HepG2 (cell line): ENCODE data around the gene PARK7. TPM values are rescaled to one million over a fixed set of nuclear protein-coding genes. Genes with fewer than 3 reads are reported as not detected.
A peak's percentile ranks its signal among the peaks of the same experiment; 100 is the strongest.

Experiments used
- ATAC-seq: fragments of 200-7000 bp; cut with Tn5 transposase; 3 replicates; pipeline ENCODE4 v1.9.1; 2020; ENCODE audit warnings: mild to moderate bottlenecking, moderate library complexity
- BruUV-seq: library from RNA; stranded (reverse); fragments of 400-500 nt; replicated peaks from 2 replicates; lab custom pipeline; 2021; lab: Mats Ljungman, UMichigan
- CTCF ChIA-PET: fragments of 300-600 bp; formaldehyde crosslinking; extraction: SDS; loops from one replicate; lab custom pipeline; 2021; ENCODE audit warnings: low total read pairs, inconsistent platforms, low intra/inter-chr PET ratio; lab: Yijun Ruan, JAX
- POLR2A ChIA-PET: fragments of 350-600 bp; sonication (Branson Sonifier 250); formaldehyde crosslinking; loops from one replicate; lab custom pipeline; 2020; ENCODE audit warnings: antibody characterized with exemption, inconsistent platforms; lab: Yijun Ruan, JAX
- DNase-seq: peaks from one replicate; pipeline ENCODE4 v3.0.0-alpha.2; 2015; ENCODE audit warnings: low spot score
- FAIRE-seq: peaks from 3 replicates; lab custom pipeline; 2011; peaks lifted over from hg19 to GRCh38; lab: Jason Lieb, UNC
- H2AFZ ChIP-seq: one replicate; pipeline ENCODE4 v1.6.1; 2011; ENCODE audit warnings: low read length, inconsistent platforms
- H3K27ac ChIP-seq: fragments of 300-600 bp; 3 replicates; pipeline ENCODE4 v1.8.0; 2011; ENCODE audit warnings: mixed run types, mild to moderate bottlenecking, mixed read lengths, low read length, inconsistent platforms; ENCODE audit not compliant: insufficient read depth; ENCODE audit errors: extremely low read length
- H3K27me3 ChIP-seq, 2 experiments: fragments of 200-600 bp in 1 of 2; 2 replicates in 1 of 2; 3 replicates in 1 of 2; pipeline versions ENCODE4 v1.6.0 to v1.8.0; 2011; ENCODE audit warnings: low read length in 2 of 2, mild to moderate bottlenecking in 2 of 2, moderate library complexity in 2 of 2, inconsistent platforms in 1 of 2; ENCODE audit not compliant: insufficient read depth in 2 of 2, control insufficient read depth in 1 of 2
- H3K36me3 ChIP-seq, 2 experiments: fragments of 200-600 bp in 1 of 2; replicated peaks in 1 of 2; 2 replicates in 1 of 2; 3 replicates in 1 of 2; pipeline versions ENCODE4 v1.5.1 to v1.8.0; 2011; ENCODE audit warnings: low read length in 2 of 2, inconsistent platforms in 1 of 2; ENCODE audit not compliant: insufficient read depth in 2 of 2, control insufficient read depth in 1 of 2
- H3K4me1 ChIP-seq: 2 replicates; pipeline ENCODE4 v1.5.1; 2012; ENCODE audit warnings: low read length, inconsistent platforms; ENCODE audit not compliant: insufficient read depth
- H3K4me2 ChIP-seq: 2 replicates; pipeline ENCODE4 v1.6.0; 2011; ENCODE audit warnings: low read depth, low read length, inconsistent platforms
- H3K4me3 ChIP-seq, 3 experiments: fragments of 200-600 bp in 1 of 3; sonication (generic), shearing (Covaris generic) in 1 of 3; replicated peaks in 1 of 3; 2 replicates each; pipeline ENCODE4 v1.5.1; 2011 to 2016; ENCODE audit warnings: low read length in 3 of 3, inconsistent platforms in 2 of 3, low read depth in 2 of 3, mild to moderate bottlenecking in 2 of 3, control low read depth in 1 of 3, mixed read lengths in 1 of 3; ENCODE audit not compliant: insufficient read depth in 1 of 3
- H3K79me2 ChIP-seq: one replicate; pipeline ENCODE4 v1.6.1; 2011; ENCODE audit warnings: low read length, inconsistent platforms; ENCODE audit not compliant: insufficient read depth
- H3K9ac ChIP-seq: 2 replicates; pipeline ENCODE4 v1.6.0; 2011; ENCODE audit warnings: mild to moderate bottlenecking, low read depth, low read length, inconsistent platforms; ENCODE audit not compliant: insufficient read depth
- H3K9me3 ChIP-seq: 2 replicates; pipeline ENCODE4 v1.5.1; 2012; ENCODE audit warnings: mild to moderate bottlenecking, low read length
- H4K20me1 ChIP-seq: 2 replicates; pipeline ENCODE4 v1.6.0; 2011; ENCODE audit warnings: inconsistent platforms, mild to moderate bottlenecking, low read length, moderate library complexity; ENCODE audit not compliant: insufficient read depth
- FUBP1 ChIP-seq: sonication (generic); formaldehyde crosslinking; IDR thresholded peaks from 2 replicates; pipeline ENCODE4 v1.5.1; 2020; ENCODE audit warnings: missing genetic modification reagents, mild to moderate bottlenecking, borderline replicate concordance
- GZF1 ChIP-seq: sonication (generic); formaldehyde crosslinking; IDR thresholded peaks from 2 replicates; pipeline ENCODE4 v1.5.1; 2020; ENCODE audit warnings: mild to moderate bottlenecking, missing genetic modification reagents
- JDP2 ChIP-seq: sonication (generic); formaldehyde crosslinking; IDR thresholded peaks from 2 replicates; pipeline ENCODE4 v1.8.1; 2022; ENCODE audit warnings: missing genetic modification reagents, borderline replicate concordance
- KMT2A ChIP-seq: sonication (generic); formaldehyde crosslinking; IDR thresholded peaks from 2 replicates; pipeline ENCODE4 v1.4.0; 2020; ENCODE audit warnings: missing genetic modification reagents
- LBX2 ChIP-seq: sonication (generic); formaldehyde crosslinking; IDR thresholded peaks from 2 replicates; pipeline ENCODE4 v1.5.0; 2020; ENCODE audit warnings: missing genetic modification reagents, mild to moderate bottlenecking, borderline replicate concordance
- MLLT10 ChIP-seq: sonication (generic); formaldehyde crosslinking; IDR thresholded peaks from 2 replicates; pipeline ENCODE4 v1.4.0; 2020; ENCODE audit warnings: missing genetic modification reagents
- PBX3 ChIP-seq: sonication (generic); formaldehyde crosslinking; IDR thresholded peaks from 2 replicates; pipeline ENCODE4 v1.8.1; 2023; ENCODE audit warnings: missing genetic modification reagents, inconsistent platforms, borderline replicate concordance
- POGZ ChIP-seq: sonication (generic); formaldehyde crosslinking; IDR thresholded peaks from 2 replicates; pipeline ENCODE4 v1.4.0; 2020; ENCODE audit warnings: mild to moderate bottlenecking, missing genetic modification reagents
- REL ChIP-seq: sonication (generic); formaldehyde crosslinking; conservative IDR thresholded peaks from 2 replicates; pipeline ENCODE4 v1.8.0; 2022; ENCODE audit warnings: mild to moderate bottlenecking, missing genetic modification reagents, moderate library complexity
- TCF7 ChIP-seq: sonication (generic); IDR thresholded peaks from 2 replicates; pipeline ENCODE4 v1.6.1; 2016; ENCODE audit warnings: antibody characterized with exemption, low read depth
- TFDP1 ChIP-seq: IDR thresholded peaks from 2 replicates; pipeline ENCODE4 v1.6.1; 2016; ENCODE audit warnings: missing compliant biosample characterization, missing genetic modification reagents, borderline replicate concordance
- ZBTB8A ChIP-seq: sonication (generic); formaldehyde crosslinking; IDR thresholded peaks from 2 replicates; pipeline ENCODE4 v1.4.0; 2020; ENCODE audit warnings: mild to moderate bottlenecking, low read depth, missing genetic modification reagents, borderline replicate concordance
- ZNF18 ChIP-seq: sonication (generic); formaldehyde crosslinking; IDR thresholded peaks from 2 replicates; pipeline ENCODE4 v1.8.0; 2022; ENCODE audit warnings: mild to moderate bottlenecking, missing genetic modification reagents; ENCODE audit not compliant: insufficient replicate concordance
- ZNF282 ChIP-seq: fragments of 450-650 bp; IDR thresholded peaks from 2 replicates; pipeline ENCODE4 v1.6.1; 2018; ENCODE audit not compliant: partially characterized antibody
- ZNF354B ChIP-seq: sonication (generic); formaldehyde crosslinking; IDR thresholded peaks from 2 replicates; pipeline ENCODE4 v1.8.0; 2022; ENCODE audit warnings: mild to moderate bottlenecking, missing genetic modification reagents
- ZNF75D ChIP-seq: sonication (generic); formaldehyde crosslinking; IDR thresholded peaks from 2 replicates; pipeline ENCODE4 v1.8.1; 2023; ENCODE audit warnings: missing genetic modification reagents, mild to moderate bottlenecking, borderline replicate concordance
- ZSCAN20 ChIP-seq: sonication (generic); formaldehyde crosslinking; IDR thresholded peaks from 2 replicates; pipeline ENCODE4 v1.4.0; 2020; ENCODE audit warnings: missing genetic modification reagents, mild to moderate bottlenecking, borderline replicate concordance
- WGBS: methylation state at CpG from one replicate; pipeline ENCODE4 v1.1.6; 2017; ENCODE audit warnings: low lambda C conversion rate; 5-methylcytosine and 5-hydroxymethylcytosine counted together
- in situ Hi-C: cut with HindIII; loops from 2 replicates; pipeline ENCODE4 v1.10.0; 2017; ENCODE audit warnings: low pct_unique_long_range_greater_than_20kb; ENCODE audit not compliant: extremely low pct_ligation_motif_present
- intact Hi-C: fragments of 100-400 bp; cut with micrococcal nuclease; formaldehyde crosslinking; loops from one replicate; pipeline ENCODE4 v1.10.0; 2022; ENCODE audit not compliant: unreplicated experiment
- polyA plus RNA-seq, 8 experiments: library from polyadenylated mRNA; depleted of rRNA in 3 of 8; stranded (reverse) in 7 of 8; unstranded in 1 of 8; fragments of >200 nt; fragmentation: Illumina TruSeq in 4 of 8; extraction: Trizol in 4 of 8; gene quantifications; 2 replicates each; pipeline versions ENCODE4 v1.2.1 to v1.2.3, GENCODE V29; 2011 to 2016; ENCODE audit warnings: low read depth in 4 of 8, missing spikeins in 1 of 8, mixed read lengths in 1 of 8; ENCODE audit not compliant: insufficient read depth in 1 of 8
- total RNA-seq, 5 experiments: library from RNA; depleted of rRNA; stranded (reverse); fragments of >200 nt; fragmentation: Illumina TruSeq; extraction: Trizol; gene quantifications; 2 replicates each; pipeline ENCODE4 v1.2.3, GENCODE V29; 2016; ENCODE audit warnings: low read depth in 1 of 5

The PARK7 gene
- total and polyA plus RNA-seq, 2 of the 13 experiments (the other 11 are each of a cell fraction or from before 2014, with no cell fraction given): 212 to 296 TPM

GRCh38 chr1:7967196-7967595, 5.7 kb downstream of the PARK7 start:
- intact Hi-C loops (no loop called here), in situ Hi-C loops (no loop called here)
- Histone ChIP-seq H3K9ac (no peak overlapping the region), H3K9me3 (no peaks in the 10 kb centered on the region), H3K4me2 (peak overlapping the region; percentile 21; the same call in 1 of the 2 replicates), H4K20me1 (no peaks in the 10 kb centered on the region), H3K4me3 (no peak overlapping the region), H2AFZ (no peak overlapping the region), H3K27me3 (no peaks in the 10 kb centered on the region), H3K27ac (no peak overlapping the region), H3K36me3 (peaks cover 25 to 68% of the 10 kb centered on the region in 2 experiments), H3K79me2 (peaks cover 56% of the 10 kb centered on the region), H3K4me1 (peaks cover 54% of the 10 kb centered on the region)
- ChIA-PET CTCF (no interaction called here), POLR2A (no interaction called here)
- DNase-seq (no peak), ATAC-seq (no peak), FAIRE-seq (no peak)
- BruUV-seq: no TSS peak
- WGBS: 76% methylated on average over 1 of the region's 1 CpG
- no peak for TF ChIP-seq KMT2A (CRISPR knock-in tag)
- no peak for TF ChIP-seq PBX3 (CRISPR knock-in tag)
- no peak for TF ChIP-seq TCF7
- no peak for TF ChIP-seq ZBTB8A
- no peak for TF ChIP-seq ZNF282
- no peak for TF ChIP-seq REL (CRISPR knock-in tag)
- TF ChIP-seq ZNF75D (CRISPR knock-in tag): no peak
- no peak for TF ChIP-seq FUBP1
- TF ChIP-seq ZNF354B (CRISPR knock-in tag): no peak
- TF ChIP-seq POGZ (CRISPR knock-in tag): no peak
- no peak for TF ChIP-seq GZF1 (CRISPR knock-in tag)
- no peak for TF ChIP-seq LBX2 (CRISPR knock-in tag)
- no peak for TF ChIP-seq MLLT10
- no peak for TF ChIP-seq JDP2 (CRISPR knock-in tag)
- TF ChIP-seq ZSCAN20 (CRISPR knock-in tag): no peak
- no peak for TF ChIP-seq ZNF18 (CRISPR knock-in tag)
- no peak for TF ChIP-seq TFDP1
